Right hindlimb (tissue), 1 donor: ENCODE data around the gene COX4I2.

Source experiments
- DNase-seq: peaks from one replicate; pipeline ENCODE4 v3.0.0-alpha.2; 2018

COX4I2 gene

GRCh38 chr20:31678389-31679356, 41.0 kb downstream of the COX4I2 start:
- no peak for DNase-seq

- no peak for DNase-seq
These were observed 41.9 kb downstream of the COX4I2 start for GRCh38 chr20:31679357-31680285.

- no peak for DNase-seq
These were observed 42.8 kb downstream of the COX4I2 start for GRCh38 chr20:31680286-31681127.

- no peak for DNase-seq
These were observed 43.5 kb downstream of the COX4I2 start for GRCh38 chr20:31681128-31681727.

GRCh38 chr20:31681769-31682168, 44.1 kb downstream of the COX4I2 start:
- no peak for DNase-seq

GRCh38 chr20:31682352-31682751, 44.6 kb downstream of the COX4I2 start:
- no peak for DNase-seq

GRCh38 chr20:31682927-31683326, 45.2 kb downstream of the COX4I2 start:
- no peak for DNase-seq

- DNase-seq, result no peak
These were observed 46.7 kb downstream of the COX4I2 start for GRCh38 chr20:31684153-31685015.

- DNase-seq, result no peak
These were observed 48.3 kb downstream of the COX4I2 start for GRCh38 chr20:31685853-31686643.

GRCh38 chr20:31687777-31688176, 50.1 kb downstream of the COX4I2 start:
- no peak for DNase-seq

- DNase-seq, result no peak
These were observed 51.4 kb downstream of the COX4I2 start for GRCh38 chr20:31689141-31689540.

- no peak for DNase-seq
These were observed 52.5 kb downstream of the COX4I2 start for GRCh38 chr20:31690124-31690666.

- DNase-seq, result no peak
These were observed 54.0 kb downstream of the COX4I2 start for GRCh38 chr20:31691646-31692275.

- DNase-seq, result no peak
These were observed 55.7 kb downstream of the COX4I2 start for GRCh38 chr20:31693402-31693801.

GRCh38 chr20:31693987-31694661, 56.4 kb downstream of the COX4I2 start:
- peak; percentile 48 for DNase-seq
